Measurements from ENCODE around the gene IL1R2.

IL1R2 gene

GRCh38 chr2:102020596-102021170 lies 28.9 kb downstream of the IL1R2 start:
- DNase-seq (ENCODE audit: low read depth in 3 of 3): peak; percentile 72 to 80 (median 78)

GRCh38 chr2:102021779-102022178 lies 30.0 kb downstream of the IL1R2 start:
- DNase-seq (ENCODE audit: low read depth in 3 of 3): no peak

GRCh38 chr2:102022884-102023539 lies 31.3 kb downstream of the IL1R2 start:
- DNase-seq (ENCODE audit: low read depth in 3 of 3): no peak

GRCh38 chr2:102024410-102024809 lies 32.6 kb downstream of the IL1R2 start:
- DNase-seq (ENCODE audit: low read depth in 3 of 3): no peak

- no peak for DNase-seq (ENCODE audit: low read depth in 3 of 3)
Measured at GRCh38 chr2:102025016-102025501, 33.3 kb downstream of the IL1R2 start.

GRCh38 chr2:102025583-102026267 lies 34.0 kb downstream of the IL1R2 start:
- DNase-seq (ENCODE audit: low read depth in 3 of 3): no peak

- DNase-seq (ENCODE audit: low read depth in 3 of 3): no peak
Measured at GRCh38 chr2:102027036-102027980, 35.5 kb downstream of the IL1R2 start.

- no peak for DNase-seq (ENCODE audit: low read depth in 3 of 3)
Measured at GRCh38 chr2:102028470-102028869, 36.7 kb downstream of the IL1R2 start.

- no peak for DNase-seq (ENCODE audit: low read depth in 3 of 3)
Measured at GRCh38 chr2:102029405-102029804, 37.6 kb downstream of the IL1R2 start.

DNA sequence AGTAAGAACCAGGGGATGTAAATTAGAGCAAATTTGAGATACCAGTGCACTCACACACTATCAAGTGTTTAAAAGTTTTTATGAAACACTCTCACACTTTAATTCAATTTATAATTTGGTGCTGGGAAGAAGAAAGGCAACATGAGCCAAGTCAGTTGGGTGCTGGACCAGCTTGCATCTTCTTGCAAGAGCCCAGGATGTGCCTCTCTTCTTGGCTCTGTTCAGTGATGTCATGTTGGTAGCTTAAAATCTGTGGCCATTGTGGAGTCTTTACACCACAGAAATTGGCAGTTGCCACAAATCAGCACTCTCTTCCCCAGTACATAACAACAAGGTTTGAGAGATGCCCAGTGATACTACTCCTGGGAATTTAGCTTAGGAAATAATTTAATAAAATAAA lies 38.2 kb downstream of the IL1R2 start:
- DNase-seq (ENCODE audit: low read depth in 3 of 3): no peak

GRCh38 chr2:102030502-102030854 lies 38.7 kb downstream of the IL1R2 start:
- no peak for DNase-seq (ENCODE audit: low read depth in 3 of 3)

- DNase-seq (ENCODE audit: low read depth in 3 of 3): no peak
Measured at GRCh38 chr2:102030855-102031527, 39.2 kb downstream of the IL1R2 start.

- no peak for DNase-seq (ENCODE audit: low read depth in 3 of 3)
Measured at GRCh38 chr2:102032368-102033030, 40.7 kb downstream of the IL1R2 start.

DNA sequence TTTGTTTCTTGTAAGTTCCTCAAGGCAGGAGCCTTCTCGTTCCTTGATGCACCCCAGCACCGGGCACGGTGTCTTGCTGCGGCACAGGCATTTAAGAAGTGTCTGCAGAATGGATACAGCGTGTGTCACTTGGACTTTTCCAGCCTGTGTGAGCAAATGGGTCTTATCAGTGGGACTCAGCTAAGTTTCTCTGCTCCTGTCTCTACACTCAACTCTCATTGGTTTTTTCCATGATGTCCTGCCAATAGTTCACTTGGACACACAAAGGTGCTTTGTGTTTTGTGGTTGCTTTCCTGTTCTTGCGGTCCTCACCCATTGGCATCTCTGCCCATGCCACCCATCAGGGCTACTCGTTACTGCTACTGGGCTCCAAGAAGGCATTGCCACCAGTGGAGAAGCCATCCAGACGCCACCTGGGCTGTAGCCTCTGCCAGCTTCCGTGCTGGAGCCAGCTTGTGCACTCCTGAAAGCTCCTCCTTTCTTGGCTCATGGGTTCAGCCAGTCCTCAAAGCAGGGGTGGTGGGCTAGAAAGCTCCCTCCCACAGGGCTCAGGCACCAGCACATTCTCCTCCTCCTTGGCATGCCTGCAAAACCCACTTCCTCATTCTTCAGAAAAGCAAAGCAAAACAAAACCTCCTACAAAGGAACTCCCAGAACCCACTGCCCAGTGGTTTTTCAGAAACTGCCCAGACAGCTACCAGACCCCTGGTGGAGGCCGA lies 41.4 kb downstream of the IL1R2 start:
- DNase-seq (ENCODE audit: low read depth in 3 of 3): no peak

GRCh38 chr2:102033750-102034682 lies 42.3 kb downstream of the IL1R2 start:
- DNase-seq (ENCODE audit: low read depth in 3 of 3): no peak

DNA sequence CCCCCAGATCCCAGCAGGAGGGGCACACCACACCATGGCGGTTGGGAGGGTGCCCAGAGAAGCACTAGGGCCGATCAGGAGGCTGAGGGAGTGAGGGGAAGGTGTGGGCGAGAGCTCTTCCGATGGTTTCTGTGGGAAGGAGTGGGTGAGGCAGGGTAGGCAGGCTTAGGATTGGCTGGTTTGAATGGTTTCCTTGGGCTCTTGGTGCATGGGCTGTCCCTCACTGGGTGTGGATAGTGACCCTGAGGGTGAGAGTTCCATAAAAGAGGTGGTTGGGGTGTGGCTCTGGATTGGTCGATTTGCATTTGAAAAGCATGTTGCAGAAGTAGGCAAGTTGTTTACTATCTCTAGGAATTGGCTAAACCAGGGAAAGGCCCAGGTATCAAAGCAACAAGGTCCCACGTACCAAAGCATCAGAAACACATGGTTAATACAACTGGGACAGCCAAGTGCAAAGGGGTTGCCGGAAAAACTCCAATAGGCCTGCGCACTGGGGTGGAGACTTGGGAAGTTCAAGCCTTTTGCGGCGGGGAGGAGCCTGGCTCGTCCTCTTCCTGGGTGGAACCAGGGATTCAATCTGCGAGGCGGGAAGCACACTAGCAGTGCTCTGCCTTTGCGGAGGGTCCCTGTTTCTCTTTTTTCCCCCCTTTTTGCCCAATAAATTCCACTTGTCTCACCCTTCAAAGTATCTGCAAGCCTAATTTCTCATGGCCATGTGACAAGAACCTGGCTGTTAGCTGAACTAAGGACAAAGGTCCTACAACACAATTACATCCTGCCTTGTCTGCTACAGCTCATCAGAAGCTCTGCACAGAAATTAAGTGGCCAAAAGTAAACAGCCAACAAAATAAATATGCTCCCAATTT lies 43.2 kb downstream of the IL1R2 start:
- no peak for DNase-seq (ENCODE audit: low read depth in 3 of 3)

- DNase-seq (ENCODE audit: low read depth in 3 of 3): no peak
Measured at GRCh38 chr2:102037681-102038080, 45.9 kb downstream of the IL1R2 start.

- no peak for DNase-seq (ENCODE audit: low read depth in 3 of 3)
Measured at GRCh38 chr2:102040229-102040628, 48.5 kb downstream of the IL1R2 start.
